ENCODE measurements around the gene ANO6. TPM values are rescaled to one million over a fixed set of nuclear protein-coding genes. Genes with fewer than 3 reads are reported as not detected.

The ANO6 gene
- total RNA-seq, 1 experiment from 2014 or later = 34.2 TPM

DNA sequence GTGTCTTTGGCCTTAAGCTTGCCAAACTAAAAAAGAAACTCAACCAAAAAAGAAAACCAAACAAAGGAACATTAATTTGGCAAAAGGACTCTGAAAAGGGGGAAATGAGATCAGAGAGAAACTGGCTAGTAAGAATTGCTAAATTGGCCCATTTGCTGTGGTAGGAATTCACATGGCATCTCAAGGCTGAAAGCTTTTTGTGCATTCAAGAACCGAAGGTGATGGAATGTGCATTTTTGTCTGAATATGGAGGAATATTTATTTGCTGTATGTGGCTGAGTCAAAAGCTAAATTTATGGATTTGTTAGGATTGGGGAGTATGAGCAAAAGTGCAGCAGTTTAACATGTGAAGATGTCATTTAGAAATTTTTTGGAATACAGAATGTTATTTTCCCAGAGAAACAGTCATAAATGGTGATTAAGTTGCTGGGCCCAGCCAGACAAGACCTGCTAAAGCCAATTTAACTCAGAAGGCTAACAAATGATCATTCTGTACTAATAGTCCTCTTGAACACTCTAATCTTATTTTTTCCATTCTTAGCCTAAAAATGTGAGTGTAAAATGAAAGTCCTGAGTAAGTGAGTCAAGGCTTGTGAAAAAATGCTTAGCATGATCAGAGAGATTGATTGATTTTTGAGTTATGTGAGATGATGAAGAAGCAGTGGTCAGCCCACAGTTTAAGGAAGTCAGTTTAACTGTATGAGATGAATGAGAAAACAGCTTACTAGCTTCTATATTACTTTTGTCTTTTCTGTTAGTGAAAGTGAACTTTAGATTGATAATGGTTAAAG, 94.1 kb downstream of the ANO6 start:
- no peaks in the 10 kb centered on the region for H3K9me3 Mint-ChIP-seq (ENCODE audit: low read depth, unreplicated experiment)
- no peaks in the 10 kb centered on the region for H3K36me3 Mint-ChIP-seq (ENCODE audit: insufficient read depth, unreplicated experiment)
- intact Hi-C loops (cut with micrococcal nuclease; ENCODE audit: unreplicated experiment) = no loop called here
- peaks cover 4% of the 10 kb centered on the region for H3K4me1 Mint-ChIP-seq (ENCODE audit: low read depth, unreplicated experiment)
- no TSS peak for BruUV-seq (replicated peaks)
- no peaks in the 10 kb centered on the region for H3K27me3 Mint-ChIP-seq (ENCODE audit: unreplicated experiment)
- no peak overlapping the region for H3K27ac Mint-ChIP-seq (ENCODE audit: unreplicated experiment)
- H3K4me3 Mint-ChIP-seq (ENCODE audit: low read depth, unreplicated experiment) = no peak overlapping the region
- DNase-seq = no peak
- TF ChIP-seq CTCF (IDR thresholded peaks at IDR 0.05; ENCODE audit: unreplicated experiment) = no peak
- CTCF ChIA-PET = no interaction called here

GRCh38 chr12:45310627-45310968, 94.7 kb downstream of the ANO6 start:
- Mint-ChIP-seq H3K4me3 (ENCODE audit: low read depth, unreplicated experiment) (no peak overlapping the region), H3K27ac (ENCODE audit: unreplicated experiment) (no peak overlapping the region), H3K36me3 (ENCODE audit: insufficient read depth, unreplicated experiment) (no peaks in the 10 kb centered on the region), H3K4me1 (ENCODE audit: low read depth, unreplicated experiment) (peaks cover 9% of the 10 kb centered on the region), H3K9me3 (ENCODE audit: low read depth, unreplicated experiment) (no peaks in the 10 kb centered on the region), H3K27me3 (ENCODE audit: unreplicated experiment) (no peaks in the 10 kb centered on the region)
- CTCF ChIA-PET = no interaction called here
- no peak for DNase-seq
- BruUV-seq (replicated peaks) = no TSS peak
- TF ChIP-seq CTCF (IDR thresholded peaks at IDR 0.05; ENCODE audit: unreplicated experiment) = no peak
- intact Hi-C loops (cut with micrococcal nuclease; ENCODE audit: unreplicated experiment) = no loop called here

GRCh38 chr12:45312012-45312411, 96.1 kb downstream of the ANO6 start:
- intact Hi-C loops (cut with micrococcal nuclease; ENCODE audit: unreplicated experiment) = no loop called here
- CTCF ChIA-PET = no interaction called here
- no TSS peak for BruUV-seq (replicated peaks)

GRCh38 chr12:45314770-45315169, 98.9 kb downstream of the ANO6 start:
- Mint-ChIP-seq H3K9me3 (ENCODE audit: low read depth, unreplicated experiment) (no peaks in the 10 kb centered on the region), H3K27ac (ENCODE audit: unreplicated experiment) (no peak overlapping the region), H3K4me3 (ENCODE audit: low read depth, unreplicated experiment) (no peak overlapping the region), H3K27me3 (ENCODE audit: unreplicated experiment) (no peaks in the 10 kb centered on the region), H3K36me3 (ENCODE audit: insufficient read depth, unreplicated experiment) (no peaks in the 10 kb centered on the region), H3K4me1 (ENCODE audit: low read depth, unreplicated experiment) (peaks cover 9% of the 10 kb centered on the region)
- intact Hi-C loops (cut with micrococcal nuclease; ENCODE audit: unreplicated experiment) = no loop called here
- no peak for TF ChIP-seq CTCF (IDR thresholded peaks at IDR 0.05; ENCODE audit: unreplicated experiment)
- BruUV-seq (replicated peaks) = no TSS peak
- CTCF ChIA-PET = no interaction called here
- no peak for DNase-seq

More at GRCh38 chr12:45312012-45312411, 96.1 kb downstream of the ANO6 start:
- H3K27me3 Mint-ChIP-seq (ENCODE audit: unreplicated experiment) = no peaks in the 10 kb centered on the region
- H3K9me3 Mint-ChIP-seq (ENCODE audit: low read depth, unreplicated experiment) = no peaks in the 10 kb centered on the region
- no peak for DNase-seq
- no peak for TF ChIP-seq CTCF (IDR thresholded peaks at IDR 0.05; ENCODE audit: unreplicated experiment)
- no peaks in the 10 kb centered on the region for H3K36me3 Mint-ChIP-seq (ENCODE audit: insufficient read depth, unreplicated experiment)
- no peak overlapping the region for H3K27ac Mint-ChIP-seq (ENCODE audit: unreplicated experiment)
- H3K4me3 Mint-ChIP-seq (ENCODE audit: low read depth, unreplicated experiment) = no peak overlapping the region
- H3K4me1 Mint-ChIP-seq (ENCODE audit: low read depth, unreplicated experiment) = peaks cover 9% of the 10 kb centered on the region
